ENCODE data around the gene SUCLG2. TPM values are rescaled to one million over a fixed set of nuclear protein-coding genes. Genes with fewer than 3 reads are reported as not detected.
"Not testable (repeated sequence)": the region's sequence is repeated elsewhere in the genome, so short reads cannot be mapped to it uniquely, and the experiment has no call there.

SUCLG2 gene
- total RNA-seq, 1 experiment from 2014 or later = 53.5 TPM

DNA sequence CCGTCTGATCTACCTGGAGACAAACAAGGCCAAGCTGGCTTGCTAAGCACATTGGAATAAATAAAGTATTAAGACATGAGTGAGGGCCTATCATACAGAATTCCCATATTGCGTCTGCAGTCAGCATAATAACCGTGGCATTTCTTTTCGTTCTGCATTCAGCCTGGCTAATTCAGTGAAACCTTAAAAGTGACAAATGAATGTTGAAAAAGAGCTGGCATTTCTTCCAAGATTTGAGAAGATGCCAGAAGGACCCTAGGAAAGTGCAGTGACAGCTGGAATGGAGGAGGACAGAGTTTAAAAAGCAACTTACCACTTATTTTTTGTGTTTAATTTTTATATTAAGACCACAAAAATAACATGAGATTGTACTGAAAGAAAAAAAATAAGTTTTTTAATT, 67.1 kb downstream of the SUCLG2 start:
- Histone ChIP-seq H3K4me3 (ENCODE audit: low read depth, low read length) (no peak overlapping the region), H3K36me3 (ENCODE audit: control insufficient read depth, insufficient read depth, low read length) (no peaks in the 10 kb centered on the region), H3K4me1 (no peaks in the 10 kb centered on the region), H3K27me3 (replicated peaks; ENCODE audit: control insufficient read depth, insufficient read depth, low read length) (no peaks in the 10 kb centered on the region), H3K9me3 (no peaks in the 10 kb centered on the region)
- TF ChIP-seq, protein P1, sequence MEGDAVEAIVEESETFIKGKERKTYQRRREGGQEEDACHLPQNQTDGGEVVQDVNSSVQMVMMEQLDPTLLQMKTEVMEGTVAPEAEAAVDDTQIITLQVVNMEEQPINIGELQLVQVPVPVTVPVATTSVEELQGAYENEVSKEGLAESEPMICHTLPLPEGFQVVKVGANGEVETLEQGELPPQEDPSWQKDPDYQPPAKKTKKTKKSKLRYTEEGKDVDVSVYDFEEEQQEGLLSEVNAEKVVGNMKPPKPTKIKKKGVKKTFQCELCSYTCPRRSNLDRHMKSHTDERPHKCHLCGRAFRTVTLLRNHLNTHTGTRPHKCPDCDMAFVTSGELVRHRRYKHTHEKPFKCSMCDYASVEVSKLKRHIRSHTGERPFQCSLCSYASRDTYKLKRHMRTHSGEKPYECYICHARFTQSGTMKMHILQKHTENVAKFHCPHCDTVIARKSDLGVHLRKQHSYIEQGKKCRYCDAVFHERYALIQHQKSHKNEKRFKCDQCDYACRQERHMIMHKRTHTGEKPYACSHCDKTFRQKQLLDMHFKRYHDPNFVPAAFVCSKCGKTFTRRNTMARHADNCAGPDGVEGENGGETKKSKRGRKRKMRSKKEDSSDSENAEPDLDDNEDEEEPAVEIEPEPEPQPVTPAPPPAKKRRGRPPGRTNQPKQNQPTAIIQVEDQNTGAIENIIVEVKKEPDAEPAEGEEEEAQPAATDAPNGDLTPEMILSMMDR (IDR thresholded peaks at IDR 0.05; ENCODE audit: insufficient read depth in 1 of 2, low read depth in 1 of 2, low read length in 1 of 2, severe bottlenecking in 1 of 2, unreplicated experiment in 1 of 2) = no peak
- Mint-ChIP-seq H3K27me3 (ENCODE audit: insufficient read depth, unreplicated experiment) (no peaks in the 10 kb centered on the region), H3K27ac (ENCODE audit: unreplicated experiment) (no peak overlapping the region), H3K4me1 (ENCODE audit: low read depth, unreplicated experiment) (no peaks in the 10 kb centered on the region), H3K36me3 (ENCODE audit: insufficient read depth, unreplicated experiment) (peaks cover 7% of the 10 kb centered on the region), H3K4me3 (ENCODE audit: unreplicated experiment) (no peak overlapping the region), H3K9me3 (ENCODE audit: unreplicated experiment) (no peaks in the 10 kb centered on the region)
- POLR2A ChIA-PET = no interaction called here
- no TSS peak for BruUV-seq (replicated peaks)
- no peak for DNase-seq
- CTCF ChIA-PET = no interaction called here
- intact Hi-C loops (cut with micrococcal nuclease; ENCODE audit: unreplicated experiment) = no loop called here

DNA sequence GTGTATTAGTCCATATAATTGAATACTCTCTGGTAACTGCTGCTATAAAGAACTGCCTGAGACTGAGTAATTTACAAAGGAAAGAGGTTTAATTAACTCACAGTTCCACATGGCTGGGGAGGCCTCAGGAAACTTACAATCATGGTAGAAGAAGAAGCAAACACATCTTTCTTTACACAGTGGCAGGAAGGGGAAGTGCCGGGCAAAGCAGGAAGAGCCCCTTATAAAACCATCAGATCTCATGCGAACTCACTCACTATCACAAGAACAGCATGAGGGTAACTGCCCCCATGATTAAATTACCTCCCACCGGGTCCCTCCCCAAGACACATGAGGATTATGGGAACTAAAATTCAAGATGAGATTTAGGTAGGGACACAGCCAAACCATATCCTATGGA, 69.8 kb downstream of the SUCLG2 start:
- H3K4me3 ChIP-seq (ENCODE audit: low read depth, low read length); H3K36me3 ChIP-seq (ENCODE audit: control insufficient read depth, insufficient read depth, low read length); H3K27ac Mint-ChIP-seq (ENCODE audit: unreplicated experiment); intact Hi-C loops (cut with micrococcal nuclease; ENCODE audit: unreplicated experiment); H3K9me3 Mint-ChIP-seq (ENCODE audit: unreplicated experiment); CTCF ChIA-PET; H3K4me1 ChIP-seq; H3K27me3 ChIP-seq (replicated peaks; ENCODE audit: control insufficient read depth, insufficient read depth, low read length); H3K36me3 Mint-ChIP-seq (ENCODE audit: insufficient read depth, unreplicated experiment); H3K27me3 Mint-ChIP-seq (ENCODE audit: insufficient read depth, unreplicated experiment); BruUV-seq (replicated peaks); H3K4me1 Mint-ChIP-seq (ENCODE audit: low read depth, unreplicated experiment); POLR2A ChIA-PET; H3K9me3 ChIP-seq; H3K4me3 Mint-ChIP-seq (ENCODE audit: unreplicated experiment); DNase-seq: not testable (repeated sequence)

DNA sequence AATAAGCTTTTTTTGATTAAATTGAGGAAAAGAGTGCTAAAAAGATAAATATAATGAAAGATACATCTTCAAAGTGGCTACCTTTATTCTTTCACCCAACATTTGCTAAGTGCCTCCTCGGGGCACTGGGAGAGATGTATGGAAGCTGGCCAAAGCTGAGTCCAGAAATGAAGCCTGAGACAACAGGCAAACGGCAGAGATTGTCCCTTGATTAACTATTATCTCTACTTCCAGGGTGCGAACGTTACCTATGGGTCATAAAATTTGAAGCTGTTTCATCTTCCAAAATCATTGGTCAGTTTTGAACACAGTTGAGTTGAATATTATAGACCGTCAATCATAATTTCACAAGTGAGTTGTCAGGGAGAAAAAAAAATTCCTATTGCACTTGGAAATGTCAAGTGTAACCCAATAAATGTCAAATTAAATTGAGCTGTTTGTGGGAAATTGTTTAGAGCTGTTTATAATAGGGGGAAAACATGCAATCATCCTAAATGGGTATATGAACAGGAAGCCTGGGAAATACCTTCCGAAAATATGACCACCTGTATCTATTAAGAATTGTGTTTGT, 73.9 kb downstream of the SUCLG2 start:
- no peak overlapping the region for H3K27ac Mint-ChIP-seq (ENCODE audit: unreplicated experiment)
- no peaks in the 10 kb centered on the region for H3K9me3 Mint-ChIP-seq (ENCODE audit: unreplicated experiment)
- no peaks in the 10 kb centered on the region for H3K27me3 Mint-ChIP-seq (ENCODE audit: insufficient read depth, unreplicated experiment)
- Histone ChIP-seq H3K4me1 (no peaks in the 10 kb centered on the region), H3K36me3 (ENCODE audit: control insufficient read depth, insufficient read depth, low read length) (no peaks in the 10 kb centered on the region), H3K9me3 (no peaks in the 10 kb centered on the region), H3K27me3 (replicated peaks; ENCODE audit: control insufficient read depth, insufficient read depth, low read length) (no peaks in the 10 kb centered on the region), H3K4me3 (ENCODE audit: low read depth, low read length) (no peak overlapping the region)
- TF ChIP-seq, protein P1 (IDR thresholded peaks at IDR 0.05; ENCODE audit: insufficient read depth in 1 of 2, low read depth in 1 of 2, low read length in 1 of 2, severe bottlenecking in 1 of 2, unreplicated experiment in 1 of 2) = no peak
- intact Hi-C loops (cut with micrococcal nuclease; ENCODE audit: unreplicated experiment) = no loop called here
- DNase-seq = no peak
- ChIA-PET CTCF (no interaction called here), POLR2A (no interaction called here)
- H3K4me3 Mint-ChIP-seq (ENCODE audit: unreplicated experiment) = no peak overlapping the region
- BruUV-seq (replicated peaks) = no TSS peak
- H3K36me3 Mint-ChIP-seq (ENCODE audit: insufficient read depth, unreplicated experiment) = peaks cover under 1% of the 10 kb centered on the region
- H3K4me1 Mint-ChIP-seq (ENCODE audit: low read depth, unreplicated experiment) = no peaks in the 10 kb centered on the region

DNA sequence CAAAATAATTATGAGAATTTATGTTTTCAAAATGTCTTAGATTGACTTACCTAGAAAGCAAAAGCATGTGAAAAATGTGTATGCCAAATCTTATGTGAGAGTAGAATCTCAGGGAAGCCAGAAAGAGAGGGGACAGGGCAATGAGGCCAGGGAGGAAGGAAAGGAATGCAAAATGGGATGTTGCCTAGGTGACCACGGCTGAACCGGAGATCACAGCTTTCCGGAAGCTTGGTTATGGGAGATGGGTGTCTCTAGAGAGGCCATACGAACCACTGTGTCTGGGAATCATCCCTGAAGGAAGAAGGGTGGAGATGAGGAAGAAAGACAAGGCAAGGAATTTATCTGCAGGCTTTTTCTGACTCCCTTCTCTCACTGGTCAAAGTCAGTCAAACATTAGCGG, 76.0 kb downstream of the SUCLG2 start:
- no peak for DNase-seq
- Histone ChIP-seq H3K27me3 (replicated peaks; ENCODE audit: control insufficient read depth, insufficient read depth, low read length) (no peaks in the 10 kb centered on the region), H3K9me3 (no peaks in the 10 kb centered on the region), H3K4me3 (ENCODE audit: low read depth, low read length) (no peak overlapping the region), H3K36me3 (ENCODE audit: control insufficient read depth, insufficient read depth, low read length) (peaks cover 2% of the 10 kb centered on the region; the same call in 1 of the 2 replicates), H3K4me1 (no peaks in the 10 kb centered on the region)
- CTCF ChIA-PET = no interaction called here
- POLR2A ChIA-PET = no interaction called here
- Mint-ChIP-seq H3K4me3 (ENCODE audit: unreplicated experiment) (no peak overlapping the region), H3K27ac (ENCODE audit: unreplicated experiment) (no peak overlapping the region), H3K36me3 (ENCODE audit: insufficient read depth, unreplicated experiment) (peaks cover 5% of the 10 kb centered on the region), H3K27me3 (ENCODE audit: insufficient read depth, unreplicated experiment) (no peaks in the 10 kb centered on the region), H3K9me3 (ENCODE audit: unreplicated experiment) (no peaks in the 10 kb centered on the region), H3K4me1 (ENCODE audit: low read depth, unreplicated experiment) (no peaks in the 10 kb centered on the region)
- TF ChIP-seq, protein P1 (IDR thresholded peaks at IDR 0.05; ENCODE audit: insufficient read depth in 1 of 2, low read depth in 1 of 2, low read length in 1 of 2, severe bottlenecking in 1 of 2, unreplicated experiment in 1 of 2) = no peak
- intact Hi-C loops (cut with micrococcal nuclease; ENCODE audit: unreplicated experiment) = no loop called here
- BruUV-seq (replicated peaks) = no TSS peak

All from Caco-2 (cell line).